MM.1S (cell line): ENCODE results near the gene SLC12A4.
"Not testable (repeated sequence)": the region's sequence is repeated elsewhere in the genome, so short reads cannot be mapped to it uniquely, and the experiment has no call there.

Source experiments
- DNase-seq: peaks from one replicate; pipeline ENCODE4 v3.0.0-alpha.2; 2015
- H2AFZ ChIP-seq: fragments of 300-600 bp; sonication (generic); 2 replicates; pipeline ENCODE4 v1.6.0; 2016; ENCODE audit warnings: antibody characterized with exemption, low read length
- H3F3A ChIP-seq: fragments of 300-600 bp; sonication (generic); 2 replicates; pipeline ENCODE4 v1.6.1; 2016; ENCODE audit warnings: mild to moderate bottlenecking, antibody characterized with exemption, low read length, moderate library complexity, mixed read lengths; ENCODE audit not compliant: insufficient read depth
- H3K27ac ChIP-seq: fragments of 300-600 bp; sonication (generic); 2 replicates; pipeline ENCODE4 v1.5.1; 2016; ENCODE audit warnings: mild to moderate bottlenecking, low read length
- H3K27me3 ChIP-seq: fragments of 300-600 bp; sonication (generic); replicated peaks from 2 replicates; pipeline ENCODE4 v1.6.0; 2016; ENCODE audit warnings: low read length; ENCODE audit not compliant: insufficient read depth
- H3K36me3 ChIP-seq: fragments of 300-600 bp; sonication (generic); replicated peaks from 2 replicates; pipeline ENCODE4 v1.6.1; 2016; ENCODE audit warnings: mild to moderate bottlenecking, low read length, mixed read lengths; ENCODE audit not compliant: insufficient read depth
- H3K4me1 ChIP-seq: fragments of 300-600 bp; sonication (generic); 2 replicates; pipeline ENCODE4 v1.6.1; 2016; ENCODE audit warnings: low read length, mixed read lengths
- H3K4me2 ChIP-seq: fragments of 300-600 bp; sonication (generic); 2 replicates; pipeline ENCODE4 v1.6.0; 2016; ENCODE audit warnings: low read depth, low read length
- H3K4me3 ChIP-seq: fragments of 300-600 bp; sonication (generic); 2 replicates; pipeline ENCODE4 v1.5.1; 2016; ENCODE audit warnings: low read length, mixed read lengths
- H3K79me2 ChIP-seq: fragments of 300-600 bp; sonication (generic); 2 replicates; pipeline ENCODE4 v1.6.1; 2016; ENCODE audit warnings: mixed run types, low read length, mixed read lengths
- H3K9ac ChIP-seq: fragments of 300-600 bp; sonication (generic); 2 replicates; pipeline ENCODE4 v1.6.1; 2016; ENCODE audit warnings: low read length, mixed read lengths
- H3K9me2 ChIP-seq: fragments of 300-600 bp; sonication (generic); replicated peaks from 2 replicates; pipeline ENCODE4 v1.6.1; 2016; ENCODE audit warnings: mild to moderate bottlenecking, low read length, mixed read lengths; ENCODE audit not compliant: insufficient read depth
- H3K9me3 ChIP-seq: fragments of 300-600 bp; sonication (generic); replicated peaks from 2 replicates; pipeline ENCODE4 v1.6.1; 2016; ENCODE audit warnings: mild to moderate bottlenecking, low read length, mixed read lengths; ENCODE audit not compliant: insufficient read depth
- H4K20me1 ChIP-seq: fragments of 300-600 bp; sonication (generic); 2 replicates; pipeline ENCODE4 v1.6.1; 2016; ENCODE audit warnings: mild to moderate bottlenecking, low read length, moderate library complexity, mixed read lengths; ENCODE audit not compliant: insufficient read depth
- EZH2 ChIP-seq: fragments of 300-600 bp; sonication (generic); optimal IDR thresholded peaks from 2 replicates; pipeline ENCODE3; 2017; ENCODE audit warnings: low read depth, mild to moderate bottlenecking, antibody characterized with exemption, low read length, mixed read lengths
- EZH2phosphoT487 ChIP-seq: fragments of 300-600 bp; sonication (generic); IDR thresholded peaks from 2 replicates; pipeline ENCODE4 v1.6.1; 2018; ENCODE audit warnings: antibody characterized with exemption, low read length
- TF ChIP-seq, protein P1 (sequence below): fragments of 300-600 bp; sonication (generic); IDR thresholded peaks from 2 replicates; pipeline ENCODE4 v1.5.1; 2016; ENCODE audit warnings: antibody characterized with exemption, low read length, mixed read lengths

SLC12A4 gene

GRCh38 chr16:67996666-67997065 is 28.2 kb upstream of the SLC12A4 start:
- Histone ChIP-seq H3K9me3 (no peaks in the 10 kb centered on the region), H3F3A (no peaks in the 10 kb centered on the region), H4K20me1 (no peaks in the 10 kb centered on the region), H2AFZ (no peak overlapping the region), H3K79me2 (no peaks in the 10 kb centered on the region), H3K36me3 (no peaks in the 10 kb centered on the region), H3K4me3 (no peak overlapping the region), H3K27ac (no peak overlapping the region), H3K9me2 (no peaks in the 10 kb centered on the region), H3K27me3 (no peaks in the 10 kb centered on the region), H3K4me1 (peaks cover 10% of the 10 kb centered on the region), H3K4me2 (no peak overlapping the region), H3K9ac (no peak overlapping the region)
- no peak for DNase-seq
- TF ChIP-seq EZH2phosphoT487 (no peak), EZH2 (no peak)
- TF ChIP-seq, protein P1, sequence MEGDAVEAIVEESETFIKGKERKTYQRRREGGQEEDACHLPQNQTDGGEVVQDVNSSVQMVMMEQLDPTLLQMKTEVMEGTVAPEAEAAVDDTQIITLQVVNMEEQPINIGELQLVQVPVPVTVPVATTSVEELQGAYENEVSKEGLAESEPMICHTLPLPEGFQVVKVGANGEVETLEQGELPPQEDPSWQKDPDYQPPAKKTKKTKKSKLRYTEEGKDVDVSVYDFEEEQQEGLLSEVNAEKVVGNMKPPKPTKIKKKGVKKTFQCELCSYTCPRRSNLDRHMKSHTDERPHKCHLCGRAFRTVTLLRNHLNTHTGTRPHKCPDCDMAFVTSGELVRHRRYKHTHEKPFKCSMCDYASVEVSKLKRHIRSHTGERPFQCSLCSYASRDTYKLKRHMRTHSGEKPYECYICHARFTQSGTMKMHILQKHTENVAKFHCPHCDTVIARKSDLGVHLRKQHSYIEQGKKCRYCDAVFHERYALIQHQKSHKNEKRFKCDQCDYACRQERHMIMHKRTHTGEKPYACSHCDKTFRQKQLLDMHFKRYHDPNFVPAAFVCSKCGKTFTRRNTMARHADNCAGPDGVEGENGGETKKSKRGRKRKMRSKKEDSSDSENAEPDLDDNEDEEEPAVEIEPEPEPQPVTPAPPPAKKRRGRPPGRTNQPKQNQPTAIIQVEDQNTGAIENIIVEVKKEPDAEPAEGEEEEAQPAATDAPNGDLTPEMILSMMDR: no peak

DNA sequence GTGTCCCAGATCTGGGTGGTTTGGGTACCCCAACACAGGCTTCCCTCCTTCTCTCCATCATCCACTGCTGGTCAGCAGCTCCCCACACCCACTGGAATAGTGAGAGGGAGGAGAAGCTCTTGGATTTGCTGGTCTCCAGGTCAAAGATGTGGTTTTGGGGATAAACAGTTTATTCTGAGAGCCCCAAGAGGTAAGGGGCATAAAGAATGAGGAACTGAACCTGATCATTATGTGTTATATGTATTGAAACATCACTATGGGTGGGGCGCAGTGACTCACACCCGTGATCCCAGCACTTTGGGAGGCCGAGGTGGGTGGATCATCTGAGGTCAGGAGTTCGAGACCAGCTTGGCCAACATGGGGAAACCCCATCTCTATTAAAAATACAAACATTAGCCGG is 27.0 kb upstream of the SLC12A4 start:
- TF ChIP-seq, protein P1: no peak
- TF ChIP-seq EZH2phosphoT487 (no peak), EZH2 (no peak)
- H3F3A ChIP-seq: no peaks in the 10 kb centered on the region
- no peak overlapping the region for H3K4me3 ChIP-seq
- H3K4me2 ChIP-seq: no peak overlapping the region
- H3K9ac ChIP-seq: no peak overlapping the region
- H3K27me3 ChIP-seq: no peaks in the 10 kb centered on the region
- no peaks in the 10 kb centered on the region for H3K9me3 ChIP-seq
- no peaks in the 10 kb centered on the region for H3K9me2 ChIP-seq
- no peaks in the 10 kb centered on the region for H3K36me3 ChIP-seq
- H3K79me2 ChIP-seq: no peaks in the 10 kb centered on the region
- no peak for DNase-seq
- H3K27ac ChIP-seq: no peak overlapping the region
- H4K20me1 ChIP-seq: no peaks in the 10 kb centered on the region
- no peak overlapping the region for H2AFZ ChIP-seq
- peaks cover 10% of the 10 kb centered on the region for H3K4me1 ChIP-seq

- H3K4me3 ChIP-seq, H3K9me3 ChIP-seq, DNase-seq, H3K27ac ChIP-seq, H3K79me2 ChIP-seq, H3F3A ChIP-seq, H4K20me1 ChIP-seq, H3K27me3 ChIP-seq, H3K4me2 ChIP-seq, H3K36me3 ChIP-seq, H3K9ac ChIP-seq, H3K9me2 ChIP-seq: not testable (repeated sequence)
- Histone ChIP-seq H2AFZ (peak overlapping the region; percentile 100), H3K4me1 (peaks cover 10% of the 10 kb centered on the region)
These were observed 25.6 kb upstream of the SLC12A4 start for GRCh38 chr16:67994040-67994408.

- no peaks in the 10 kb centered on the region for H4K20me1 ChIP-seq
- H3K4me3 ChIP-seq: peak overlapping the region; percentile 58
- no peaks in the 10 kb centered on the region for H3K36me3 ChIP-seq
- peak overlapping the region; percentile 100 for H2AFZ ChIP-seq
- no peak for TF ChIP-seq EZH2
- no peak for TF ChIP-seq EZH2phosphoT487
- TF ChIP-seq, protein P1: peak; percentile 92
- DNase-seq: peak; percentile 79
- peak overlapping the region; percentile 95; the same call in 1 of the 2 replicates for H3K4me2 ChIP-seq
- H3K27me3 ChIP-seq: no peaks in the 10 kb centered on the region
- H3K79me2 ChIP-seq: no peaks in the 10 kb centered on the region
- H3K4me1 ChIP-seq: peaks cover 10% of the 10 kb centered on the region
- H3K27ac ChIP-seq: no peak overlapping the region
- no peaks in the 10 kb centered on the region for H3K9me3 ChIP-seq
- no peaks in the 10 kb centered on the region for H3K9me2 ChIP-seq
- peak overlapping the region; percentile 65 for H3K9ac ChIP-seq
- no peaks in the 10 kb centered on the region for H3F3A ChIP-seq
These were observed 25.0 kb upstream of the SLC12A4 start for GRCh38 chr16:67993207-67994039.
